DMS114 treated with DMSO at 0.1 percent for 48 hours (cell line): Measurements from ENCODE around the gene TCP11L2.
"Not testable (repeated sequence)": the region's sequence is repeated elsewhere in the genome, so short reads cannot be mapped to it uniquely, and the experiment has no call there.

Experiments
- DNase-seq: peaks from one replicate; lab custom pipeline; 2025; ENCODE audit not compliant: unreplicated experiment; lab: John Stamatoyannopoulos, UW

Gene TCP11L2

GRCh38 chr12:106341086-106341877 is 38.7 kb downstream of the TCP11L2 start:
- DNase-seq: no peak

- DNase-seq: no peak
Measured at GRCh38 chr12:106342397-106343213, 40.1 kb downstream of the TCP11L2 start.

- no peak for DNase-seq
Measured at GRCh38 chr12:106343214-106343528, 40.6 kb downstream of the TCP11L2 start.

- DNase-seq: no peak
Measured at GRCh38 chr12:106344131-106344530, 41.6 kb downstream of the TCP11L2 start.

GRCh38 chr12:106345746-106346145 is 43.2 kb downstream of the TCP11L2 start:
- DNase-seq: no peak

GRCh38 chr12:106348411-106348810 is 45.9 kb downstream of the TCP11L2 start:
- no peak for DNase-seq

GRCh38 chr12:106353175-106353574 is 50.6 kb downstream of the TCP11L2 start:
- no peak for DNase-seq

- DNase-seq: peak; percentile 93
Measured at GRCh38 chr12:106357549-106358395, 55.2 kb downstream of the TCP11L2 start, which contains the start of gene POLR3B. POLR3B (plus strand) TSS chr12:106357748; CDS start chr12:106357880, 132 bp downstream.

- DNase-seq: no peak
Measured at GRCh38 chr12:106358396-106359241, 56.1 kb downstream of the TCP11L2 start.

- DNase-seq: no peak
Measured at GRCh38 chr12:106359646-106360399, 57.3 kb downstream of the TCP11L2 start.

- DNase-seq: no peak
Measured at GRCh38 chr12:106360400-106360994, 58.0 kb downstream of the TCP11L2 start.

GRCh38 chr12:106362971-106363370 is 60.4 kb downstream of the TCP11L2 start:
- no peak for DNase-seq

- DNase-seq: no peak
Measured at GRCh38 chr12:106364261-106364660, 61.7 kb downstream of the TCP11L2 start.

GRCh38 chr12:106369624-106370346 is 67.3 kb downstream of the TCP11L2 start:
- no peak for DNase-seq

GRCh38 chr12:106378788-106379187 is 76.3 kb downstream of the TCP11L2 start:
- no peak for DNase-seq

GRCh38 chr12:106380954-106381353 is 78.4 kb downstream of the TCP11L2 start:
- no peak for DNase-seq

GRCh38 chr12:106381866-106382265 is 79.3 kb downstream of the TCP11L2 start:
- DNase-seq: not testable (repeated sequence)

GRCh38 chr12:106386813-106387535 is 84.4 kb downstream of the TCP11L2 start:
- no peak for DNase-seq
